OCI-M2 (cell line): ENCODE data around the gene GCH1.
"Not testable (repeated sequence)": the region's sequence is repeated elsewhere in the genome, so short reads cannot be mapped to it uniquely, and the experiment has no call there.

Experiments used
- DNase-seq: peaks from one replicate; lab custom pipeline; 2025; ENCODE audit not compliant: unreplicated experiment; lab: John Stamatoyannopoulos, UW

GCH1 gene

GRCh38 chr14:54870154-54871090 lies 32.2 kb downstream of the GCH1 start:
- not testable (repeated sequence) for DNase-seq

DNA sequence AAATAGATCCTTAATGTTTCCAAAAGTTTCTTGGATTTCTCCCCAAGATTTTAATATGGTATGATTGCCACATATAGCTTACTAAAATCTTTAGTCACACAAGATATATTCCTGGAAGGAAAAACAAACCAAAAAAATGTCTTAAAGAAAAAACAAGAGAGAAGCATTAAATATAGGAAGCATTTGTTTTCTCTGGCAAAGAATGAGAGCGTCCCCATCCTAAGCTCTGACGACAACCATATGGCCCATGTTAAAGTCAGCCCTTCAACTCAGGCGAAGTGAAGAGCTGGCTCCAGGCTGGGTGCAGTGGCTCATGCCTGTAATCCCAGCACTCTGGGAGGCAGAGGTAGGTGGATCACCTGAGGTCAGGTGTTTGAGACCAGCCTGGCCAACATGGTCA lies 35.6 kb downstream of the GCH1 start:
- DNase-seq: no peak

DNA sequence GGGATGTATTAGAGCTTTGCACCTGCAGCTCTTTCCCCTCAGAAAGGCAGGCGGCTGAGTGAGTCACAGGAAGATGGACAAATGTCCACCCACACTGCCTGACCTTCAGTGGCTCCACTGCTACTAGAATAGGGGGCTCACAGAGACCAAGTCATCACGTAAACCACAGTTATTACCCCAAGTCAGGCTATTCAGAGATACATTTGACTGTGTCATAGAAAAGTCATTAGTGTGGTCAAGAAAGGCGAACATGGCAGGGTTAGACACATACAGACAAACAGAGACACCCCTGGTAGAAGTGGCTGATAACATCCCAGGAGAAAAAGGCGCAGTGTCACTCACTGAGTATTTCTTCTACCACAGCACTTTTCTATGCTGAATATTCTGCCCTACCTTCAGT lies 36.0 kb downstream of the GCH1 start:
- DNase-seq: no peak

- DNase-seq: no peak
Observed at GRCh38 chr14:54864526-54864925, 38.1 kb downstream of the GCH1 start.

DNA sequence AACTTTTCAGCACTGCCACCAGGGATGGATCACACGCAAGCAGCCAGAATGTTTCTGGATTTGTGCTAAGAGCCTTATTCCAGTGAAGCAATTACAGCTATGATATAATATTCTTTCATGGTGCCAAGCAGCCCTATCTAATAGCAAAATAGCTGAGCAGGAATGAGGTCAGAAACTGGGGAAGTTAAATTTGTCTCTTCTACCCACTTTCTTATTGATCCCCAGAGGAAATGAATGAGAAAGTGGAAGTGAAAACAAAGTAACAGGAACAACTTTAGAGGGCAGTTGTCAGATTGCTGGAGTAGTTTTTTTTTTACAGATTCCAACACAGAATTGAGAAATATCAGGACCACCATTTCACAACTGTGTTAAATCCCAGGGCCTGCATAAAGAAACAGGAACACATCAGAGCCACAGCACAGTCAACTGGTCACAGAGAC lies 44.8 kb downstream of the GCH1 start:
- DNase-seq: no peak

DNA sequence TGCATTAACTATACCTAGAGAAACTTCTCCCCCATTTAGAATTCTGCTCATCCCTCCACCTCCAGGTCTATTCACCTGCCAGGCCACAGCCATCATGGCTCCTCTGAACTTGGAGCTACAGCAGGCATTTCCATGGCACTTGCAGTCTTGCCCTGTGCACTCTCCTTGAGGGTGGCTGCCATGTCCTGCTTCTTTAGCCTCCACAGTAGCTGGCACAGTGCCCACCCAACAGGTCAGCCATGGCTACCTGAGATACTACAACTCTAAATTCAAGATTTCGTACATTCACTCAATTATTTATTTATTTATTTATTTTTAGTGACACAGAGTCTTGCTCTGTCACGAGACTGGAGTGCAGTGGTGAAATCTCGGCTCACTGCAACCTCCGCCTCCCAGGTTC lies 46.5 kb downstream of the GCH1 start:
- DNase-seq: no peak

DNA sequence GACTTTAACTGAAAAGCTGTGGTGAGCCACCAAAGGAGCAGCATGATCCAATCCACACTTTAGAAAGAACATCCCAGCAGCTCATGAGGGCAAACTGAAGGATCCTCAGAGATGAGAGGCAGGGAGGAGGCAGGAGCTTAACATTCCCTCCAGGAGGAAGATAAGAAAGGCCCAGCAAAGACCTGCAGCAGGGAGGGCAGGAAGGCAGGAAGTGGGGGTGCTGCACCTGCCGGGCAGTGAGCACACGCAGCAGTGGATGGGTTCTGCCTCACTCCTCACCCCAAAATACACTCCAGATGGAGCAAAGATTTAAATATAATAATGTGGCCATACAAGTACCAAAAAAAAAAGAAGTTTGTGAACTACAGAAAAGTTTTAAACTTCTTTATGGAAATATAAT lies 48.4 kb downstream of the GCH1 start:
- DNase-seq: no peak

GRCh38 chr14:54853339-54853738 lies 49.3 kb downstream of the GCH1 start:
- no peak for DNase-seq

DNA sequence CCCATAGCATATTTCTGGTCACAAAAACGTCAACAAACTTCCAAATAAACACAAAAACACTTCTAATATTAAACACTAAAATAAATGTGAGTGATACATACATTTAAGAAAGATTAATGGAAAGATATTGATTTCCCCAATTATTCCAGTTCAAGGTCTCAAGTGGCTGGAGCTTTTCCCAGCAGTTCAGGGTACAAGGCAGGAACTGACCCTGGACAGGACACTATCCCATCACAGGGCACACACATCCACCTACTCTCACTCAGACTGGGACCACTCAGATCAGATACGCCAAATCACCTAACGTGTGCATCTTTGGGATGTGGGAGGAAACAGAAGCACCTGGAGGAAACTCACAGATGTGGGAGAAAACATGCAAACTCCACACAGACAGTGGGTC lies 50.4 kb downstream of the GCH1 start:
- DNase-seq: no peak

- DNase-seq: no peak
Observed at GRCh38 chr14:54848910-54849309, 53.7 kb downstream of the GCH1 start.

- DNase-seq: no peak
Observed at GRCh38 chr14:54845641-54846040, 57.0 kb downstream of the GCH1 start.

DNA sequence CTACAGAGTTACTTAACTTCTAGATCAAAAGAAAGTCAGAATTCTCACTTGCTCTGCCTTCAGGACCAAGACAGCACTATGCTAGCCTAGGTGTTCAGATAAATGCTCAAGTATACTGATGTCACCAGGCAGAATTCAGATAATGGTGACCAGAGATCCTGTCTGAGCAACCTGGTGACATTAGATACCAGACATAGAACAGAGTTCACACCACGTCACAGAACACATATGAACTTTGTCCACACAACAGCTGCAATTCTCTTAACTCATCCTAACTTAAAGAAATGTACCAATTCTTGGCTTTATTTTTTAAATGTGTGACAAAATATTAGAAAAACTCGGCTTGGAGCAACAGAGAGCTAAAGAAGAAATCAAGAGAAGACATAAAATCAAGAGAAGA lies 58.1 kb downstream of the GCH1 start:
- DNase-seq: no peak

- DNase-seq: no peak
Observed at GRCh38 chr14:54840798-54841197, 61.8 kb downstream of the GCH1 start.

GRCh38 chr14:54840336-54840735 lies 62.3 kb downstream of the GCH1 start:
- DNase-seq: no peak

DNA sequence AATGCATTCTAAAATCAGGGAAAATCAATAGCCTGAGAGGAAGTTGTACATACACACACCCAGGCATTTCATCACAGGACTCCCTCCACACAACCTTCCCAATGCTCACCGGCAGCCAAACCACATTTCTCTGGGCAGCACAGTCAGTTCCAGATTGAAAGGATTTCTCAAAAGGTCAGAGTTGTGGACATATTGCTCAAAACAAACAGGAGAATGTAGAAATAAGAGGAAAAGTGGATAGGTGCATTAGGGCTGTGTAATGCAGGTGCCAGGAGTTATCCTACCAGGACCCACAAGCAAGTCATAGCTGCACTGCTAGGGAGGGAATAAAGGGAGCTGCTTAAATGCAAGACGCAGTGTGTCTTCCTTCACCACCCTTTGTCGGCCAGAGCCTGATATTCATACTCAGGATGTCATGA lies 62.9 kb downstream of the GCH1 start:
- no peak for DNase-seq

- no peak for DNase-seq
Observed at GRCh38 chr14:54838931-54839512, 63.6 kb downstream of the GCH1 start.

GRCh38 chr14:54837508-54838149 lies 65.0 kb downstream of the GCH1 start:
- DNase-seq: no peak

DNA sequence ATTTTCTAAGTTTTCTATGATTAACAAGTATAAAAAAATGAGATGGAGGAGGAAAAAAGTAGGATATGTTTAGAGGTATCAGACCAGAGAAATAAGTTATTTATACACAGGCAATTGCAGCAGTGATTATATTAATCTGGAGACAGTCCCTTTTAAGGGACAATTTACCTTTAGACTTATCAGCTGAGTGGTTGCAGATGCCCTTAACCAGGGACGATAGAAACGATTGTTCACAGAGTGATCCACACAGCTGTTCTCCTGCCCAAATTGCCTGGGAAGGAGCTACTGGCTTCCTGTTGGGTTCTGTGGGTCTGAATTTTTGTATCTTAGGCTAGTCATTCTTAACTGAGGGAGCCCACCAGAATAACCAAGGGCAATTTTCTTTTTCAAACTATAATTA lies 66.4 kb downstream of the GCH1 start:
- DNase-seq: no peak

DNA sequence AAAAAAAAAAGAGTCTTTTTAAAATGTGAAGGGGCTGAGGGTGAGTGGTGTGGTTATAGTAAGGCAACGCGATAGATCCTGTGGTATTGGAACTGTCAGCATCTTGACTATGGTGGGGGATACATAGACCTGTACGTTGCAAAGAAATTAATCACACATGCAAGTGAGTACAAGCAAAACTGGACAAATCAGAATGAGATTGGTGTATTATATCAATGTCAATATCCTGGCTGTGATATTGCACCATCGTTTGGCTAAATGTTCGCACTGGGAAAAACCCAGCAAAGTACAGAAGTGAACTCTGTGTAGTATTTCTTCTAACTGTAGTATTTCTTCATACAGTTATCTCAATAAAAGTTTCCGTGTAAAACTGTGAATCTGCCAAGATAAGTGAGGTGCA lies 67.9 kb downstream of the GCH1 start:
- no peak for DNase-seq

DNA sequence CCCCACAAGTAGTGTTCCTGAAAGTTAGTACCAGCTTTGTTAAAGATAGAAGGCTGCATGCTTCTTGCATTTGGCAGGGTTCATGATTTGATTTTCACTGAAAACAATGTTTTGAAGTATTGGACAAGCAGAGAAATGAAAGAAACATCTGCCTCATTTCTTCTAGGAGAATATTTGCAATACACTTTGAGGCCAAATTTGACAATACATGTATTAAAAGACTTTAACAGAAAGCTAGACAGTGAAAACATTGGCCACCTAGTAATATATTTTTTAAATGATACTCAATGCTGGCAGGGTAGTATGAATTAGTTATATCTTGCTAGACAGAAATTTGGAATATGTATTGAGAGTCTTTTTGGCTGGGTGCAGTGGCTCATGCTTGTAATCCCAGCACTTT lies 68.5 kb downstream of the GCH1 start:
- no peak for DNase-seq

- DNase-seq: no peak
Observed at GRCh38 chr14:54830650-54831049, 72.0 kb downstream of the GCH1 start.
